ENCODE measurements around the gene GOLGA6A.

Gene GOLGA6A

GRCh38 chr15:74035121-74036017 lies 47.0 kb downstream of the GOLGA6A start:
- peak; percentile 27 to 60 for DNase-seq

GRCh38 chr15:74034206-74034755 lies 48.1 kb downstream of the GOLGA6A start:
- no peak for DNase-seq

- DNase-seq, result no peak
Measured at GRCh38 chr15:74032606-74033561, 49.5 kb downstream of the GOLGA6A start.

GRCh38 chr15:74032046-74032445 lies 50.3 kb downstream of the GOLGA6A start:
- no peak for DNase-seq

GRCh38 chr15:74028646-74029045 lies 53.7 kb downstream of the GOLGA6A start:
- DNase-seq, result no peak

GRCh38 chr15:74027688-74028087 lies 54.7 kb downstream of the GOLGA6A start:
- DNase-seq, result no peak

- no peak for DNase-seq
Measured at GRCh38 chr15:74025436-74025835, 56.9 kb downstream of the GOLGA6A start.

GRCh38 chr15:74024687-74025086 lies 57.7 kb downstream of the GOLGA6A start:
- DNase-seq, result no peak

GRCh38 chr15:74022706-74023470 lies 59.5 kb downstream of the GOLGA6A start:
- no peak for DNase-seq

Measured in NCI-H524 (cell line).